Hematopoietic multipotent progenitor cell treated with erythropoietin and hydrocortisone succinate and interleukin-3 and kit ligand, for 6 days (in vitro differentiated cells): ENCODE measurements around the gene SUB1.

Experiments used
- DNase-seq: peaks from one replicate; pipeline ENCODE4 v3.0.0-alpha.2; 2015

SUB1 gene

GRCh38 chr5:32646061-32646969 lies 61.0 kb downstream of the SUB1 start:
- DNase-seq, result no peak

GRCh38 chr5:32651088-32651487 lies 65.7 kb downstream of the SUB1 start:
- DNase-seq, result no peak

- DNase-seq, result no peak
Measured at GRCh38 chr5:32651638-32652037, 66.3 kb downstream of the SUB1 start.
